ENCODE data around the gene GRM8.

GRM8 gene

DNA sequence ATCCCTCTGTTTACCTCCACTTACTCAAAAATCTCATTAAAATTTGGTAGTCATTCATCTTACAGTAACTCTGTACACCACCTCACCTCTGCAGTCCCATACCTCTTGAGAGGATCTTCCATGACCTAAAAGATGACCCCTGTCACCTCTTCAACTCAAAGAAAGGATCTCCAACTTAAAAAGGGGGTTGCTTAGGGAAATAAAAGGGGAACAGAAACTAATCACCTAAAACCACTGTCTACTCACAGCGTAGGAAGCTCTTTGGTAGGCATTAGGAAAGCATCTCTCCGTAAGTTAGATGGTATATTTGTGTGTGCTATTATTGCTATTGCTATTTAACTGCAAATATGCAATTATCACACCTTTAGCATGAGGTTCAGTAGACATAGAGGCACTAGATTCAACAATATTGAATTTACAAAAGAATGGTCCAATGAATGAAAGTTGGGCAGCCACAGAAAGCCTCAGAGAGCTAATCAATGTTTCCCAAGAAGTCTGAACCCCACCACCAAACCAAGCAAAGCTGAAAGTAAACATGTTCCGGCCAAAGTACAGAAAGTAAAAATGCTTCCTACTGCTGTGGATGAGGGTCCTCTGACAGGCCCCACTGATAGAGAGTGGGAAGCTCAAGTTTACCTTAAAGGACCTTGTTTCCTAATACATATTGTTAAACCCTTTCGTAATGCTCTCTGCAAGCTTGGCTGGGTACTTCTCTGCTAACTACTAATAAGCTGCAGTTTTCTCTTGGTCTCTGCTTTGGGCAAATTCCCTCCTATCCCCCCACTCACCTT is 105.8 kb downstream of the GRM8 start:
- no peak for DNase-seq

DNA sequence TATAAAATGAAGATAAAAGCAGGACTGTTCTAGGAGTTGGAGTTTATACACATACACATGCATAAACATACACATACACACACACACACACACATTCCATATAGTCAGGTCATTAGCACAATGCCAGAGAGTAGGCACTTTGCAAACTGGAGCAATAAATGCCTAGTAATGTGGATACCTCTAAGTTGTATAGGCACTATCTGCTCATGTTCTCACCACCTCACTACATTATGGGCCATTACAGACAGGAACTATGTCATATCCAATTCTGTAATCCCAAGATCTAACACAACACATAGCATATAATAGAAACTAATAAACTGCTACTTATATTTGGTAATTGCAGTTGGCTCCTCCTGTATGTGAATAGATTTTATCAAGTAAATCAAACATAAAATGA is 115.6 kb downstream of the GRM8 start:
- DNase-seq = no peak

DNA sequence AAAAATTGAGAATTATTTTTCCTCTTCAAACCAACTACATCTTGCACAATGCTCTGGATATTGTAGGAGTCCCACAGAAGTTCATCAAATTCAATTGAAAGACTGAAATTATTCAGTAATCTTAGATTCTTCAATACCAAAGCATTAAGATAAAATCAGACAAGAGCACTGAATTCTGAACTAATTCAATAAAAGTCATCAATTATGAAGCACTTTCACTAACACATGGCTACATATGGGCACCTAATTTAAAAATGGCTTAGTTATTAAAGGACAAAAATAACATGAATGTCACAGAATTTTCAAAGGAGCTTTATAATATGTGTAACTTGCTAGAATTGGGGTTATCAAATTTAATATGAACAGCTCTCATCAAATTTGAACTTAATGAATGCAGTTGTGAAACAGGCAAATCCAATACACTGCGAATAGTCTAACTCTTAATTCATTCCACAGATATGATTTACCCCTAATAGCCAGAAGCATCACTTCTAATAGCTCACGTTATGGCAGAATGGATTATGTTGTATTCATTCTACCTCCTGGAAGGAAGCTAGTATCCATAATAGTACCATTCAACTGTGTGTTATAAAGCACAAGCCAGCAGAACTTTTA is 116.8 kb downstream of the GRM8 start:
- DNase-seq = no peak

DNA sequence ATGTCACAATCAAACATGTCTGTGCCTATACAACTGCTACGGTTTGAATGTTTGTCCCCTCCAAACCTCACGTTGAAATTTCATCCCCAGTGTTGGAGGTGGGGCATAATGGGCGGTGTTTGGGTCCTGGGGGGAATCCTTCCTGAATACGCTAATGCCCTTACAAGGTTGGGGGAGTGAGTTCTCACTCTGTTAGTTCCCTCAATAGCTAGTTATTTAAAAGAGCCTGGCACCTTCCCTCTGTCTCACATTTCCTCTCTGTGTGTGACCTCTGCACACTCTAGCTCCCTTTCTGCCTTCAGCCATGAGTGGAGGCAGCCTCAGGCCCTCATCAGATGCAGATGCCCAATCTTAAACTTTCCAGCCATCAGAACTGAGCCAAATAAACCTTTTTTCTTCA is 129.5 kb downstream of the GRM8 start:
- DNase-seq = peak; percentile 65

DNA sequence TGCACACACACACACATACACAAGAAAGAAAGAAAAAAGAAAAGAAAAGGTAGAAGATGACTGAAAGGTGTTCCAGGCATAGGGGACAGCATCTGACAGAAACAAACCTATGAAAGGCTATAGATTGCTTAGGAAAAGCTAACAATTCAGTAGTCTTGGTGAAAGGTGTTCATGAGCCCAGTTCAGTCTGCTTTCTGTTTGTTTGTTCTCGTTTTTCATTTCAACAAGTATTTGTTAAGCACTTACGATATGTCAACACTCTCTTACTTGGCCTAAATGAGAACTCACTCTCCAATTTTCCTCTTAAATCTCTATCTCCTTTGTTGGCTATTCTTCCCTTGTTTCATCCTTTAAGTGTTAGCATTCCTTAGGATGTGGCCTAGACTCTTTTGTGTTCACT is 133.2 kb downstream of the GRM8 start:
- DNase-seq = no peak

DNA sequence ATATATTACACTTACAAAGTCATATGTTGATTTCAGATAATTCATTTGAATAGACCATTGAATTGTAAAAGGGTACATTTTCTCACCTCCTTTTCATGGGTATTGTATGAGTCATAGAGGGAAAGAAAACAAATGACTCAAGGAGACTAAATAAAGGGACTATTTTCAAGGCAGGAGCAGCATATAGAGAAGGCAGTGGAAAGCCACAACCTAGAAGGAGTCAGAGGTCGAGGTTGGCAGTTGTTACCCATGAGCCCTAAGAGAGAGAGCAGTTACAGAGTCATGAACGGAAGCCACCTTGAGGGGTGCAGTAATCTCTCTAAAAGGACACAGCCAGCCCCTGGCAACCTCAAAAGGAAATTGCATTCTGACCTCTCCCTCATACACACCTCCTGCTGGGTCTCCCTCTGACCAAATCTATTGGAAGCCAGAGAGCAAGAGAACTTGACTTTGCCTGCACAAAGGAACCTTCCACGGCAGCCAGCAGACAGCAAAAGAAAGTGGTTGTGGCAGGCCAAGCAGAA is 137.9 kb downstream of the GRM8 start:
- no peak for DNase-seq

DNA sequence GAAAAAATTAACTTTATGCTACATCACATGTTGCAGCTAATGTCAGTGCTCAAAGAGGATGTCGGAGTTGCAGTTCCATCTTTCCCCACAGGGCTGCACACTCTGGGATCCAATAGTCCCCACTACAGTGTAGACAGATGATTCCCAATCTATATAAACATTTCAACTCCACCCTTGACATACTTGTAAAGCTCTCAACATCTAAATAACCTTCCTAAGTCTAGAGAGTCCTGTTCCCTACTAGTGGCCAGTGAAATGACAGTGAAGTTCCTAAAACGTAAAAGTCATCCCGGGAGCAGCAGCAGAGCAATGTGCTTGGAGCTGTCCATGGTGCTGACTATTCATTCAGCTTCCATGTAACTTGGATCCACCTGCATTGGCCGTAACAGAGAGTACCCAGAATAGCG is 145.1 kb downstream of the GRM8 start:
- no peak for DNase-seq

DNA sequence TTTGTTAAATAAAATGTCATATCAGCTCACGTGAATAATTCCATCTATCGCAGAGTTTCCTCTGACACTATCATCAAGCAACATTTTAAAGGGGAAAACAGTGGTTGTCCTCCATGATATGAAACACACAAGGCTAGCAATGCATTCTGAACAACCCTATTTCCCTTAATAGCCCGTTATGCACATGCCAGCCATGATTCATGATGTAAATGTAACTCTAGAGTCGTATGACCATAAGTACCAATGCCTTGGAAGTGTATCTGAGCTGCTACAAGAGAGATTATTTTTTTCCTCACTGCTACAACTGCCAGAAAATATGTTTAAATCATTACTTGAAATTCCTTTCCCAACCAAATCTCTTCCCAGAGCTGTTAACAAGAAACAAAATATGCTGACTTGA is 159.4 kb downstream of the GRM8 start:
- no peak for DNase-seq

DNA sequence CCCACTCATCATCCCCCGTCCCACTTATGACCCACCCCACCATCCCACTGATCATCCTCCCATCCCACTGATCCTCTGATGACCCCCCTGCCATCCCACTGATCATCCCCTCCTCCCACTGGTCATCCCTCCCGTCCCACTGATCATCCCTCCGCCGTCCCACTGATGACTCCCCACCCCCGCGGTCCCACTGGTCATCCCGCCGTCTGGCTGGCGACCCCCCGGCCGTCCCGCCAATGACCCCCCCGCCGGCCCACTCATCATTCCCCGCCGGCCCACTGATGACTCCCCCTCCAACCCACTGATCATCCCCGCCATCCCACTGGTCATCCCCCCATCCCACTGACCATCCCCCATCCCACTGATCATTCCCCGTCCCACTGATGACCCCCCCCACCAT is 161.1 kb downstream of the GRM8 start:
- no peak for DNase-seq

DNA sequence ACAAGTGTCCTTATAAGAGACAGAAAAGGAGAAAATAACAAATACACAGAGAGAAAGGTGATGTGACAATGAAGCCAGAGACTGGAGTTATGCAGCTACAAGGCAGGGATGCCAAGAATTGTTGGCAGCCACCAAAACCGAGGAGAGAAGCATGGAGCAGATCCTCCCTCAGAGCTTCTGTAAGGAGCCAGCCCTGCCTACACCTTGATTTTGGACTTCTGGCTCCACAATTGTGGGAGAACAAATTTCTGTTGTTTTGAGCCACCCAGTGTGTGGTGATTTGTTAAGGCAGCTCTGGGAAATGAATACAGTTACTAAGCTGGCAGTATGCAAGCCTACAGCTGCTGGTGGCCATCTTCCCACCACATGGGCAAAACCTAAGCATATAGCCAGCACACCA is 163.6 kb downstream of the GRM8 start:
- no peak for DNase-seq

DNA sequence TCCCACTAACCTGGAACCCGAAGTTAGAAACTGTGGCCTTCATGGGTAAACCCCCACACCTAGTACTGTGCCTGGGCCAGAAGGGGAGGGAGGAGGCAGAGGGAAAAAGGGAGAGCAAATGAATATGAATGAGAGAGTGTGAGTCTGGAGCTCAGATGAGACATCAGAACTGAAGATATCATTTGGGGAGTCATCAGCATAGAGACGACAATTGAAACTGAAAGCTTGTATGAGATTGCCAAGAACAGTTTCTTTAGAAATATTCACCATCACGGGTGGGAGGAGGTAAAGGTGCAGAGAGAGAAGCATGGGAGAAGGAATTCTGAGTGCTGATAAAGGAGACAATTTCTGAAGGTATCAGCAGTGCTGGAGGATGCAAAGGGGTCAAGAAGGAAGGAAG is 171.2 kb downstream of the GRM8 start:
- no peak for DNase-seq

DNA sequence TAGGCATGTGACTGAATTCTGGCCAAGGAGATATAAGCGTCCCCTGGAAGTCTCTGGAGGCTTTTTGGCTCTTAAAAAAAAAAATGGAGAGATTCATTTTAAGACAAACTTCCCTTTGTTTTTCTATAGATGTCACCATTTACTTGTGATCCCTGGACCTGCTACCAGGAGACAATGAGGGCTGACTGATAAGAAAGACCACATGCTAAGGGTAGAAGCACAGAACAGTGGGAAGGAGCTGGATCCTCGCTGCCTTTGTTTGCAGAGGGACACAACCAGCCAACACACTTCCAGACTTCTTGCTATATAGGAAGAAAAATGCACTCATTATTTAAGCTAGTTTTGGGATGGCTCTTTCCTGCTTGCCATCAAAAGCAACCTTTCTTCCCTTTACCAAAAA is 172.2 kb downstream of the GRM8 start:
- DNase-seq = no peak

DNA sequence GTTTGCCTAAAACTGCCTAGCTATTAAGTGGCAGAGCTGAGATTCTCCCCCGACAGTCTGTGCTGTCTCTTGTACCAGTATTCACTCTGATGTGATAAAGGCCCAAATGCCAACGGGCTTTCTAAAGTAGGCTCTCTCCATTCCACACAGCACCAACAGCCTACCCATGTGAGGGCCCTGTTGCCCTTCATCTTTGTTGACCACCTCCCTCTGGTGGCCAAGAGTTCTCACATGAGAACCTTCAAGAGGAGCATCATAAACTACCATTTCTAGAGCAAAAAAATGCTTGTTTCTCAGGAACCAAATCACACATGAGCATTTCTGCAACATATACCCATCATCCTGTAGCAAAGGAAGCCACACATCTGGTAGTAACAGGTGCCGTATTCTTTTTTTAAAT is 185.8 kb downstream of the GRM8 start:
- DNase-seq = peak; percentile 47

DNA sequence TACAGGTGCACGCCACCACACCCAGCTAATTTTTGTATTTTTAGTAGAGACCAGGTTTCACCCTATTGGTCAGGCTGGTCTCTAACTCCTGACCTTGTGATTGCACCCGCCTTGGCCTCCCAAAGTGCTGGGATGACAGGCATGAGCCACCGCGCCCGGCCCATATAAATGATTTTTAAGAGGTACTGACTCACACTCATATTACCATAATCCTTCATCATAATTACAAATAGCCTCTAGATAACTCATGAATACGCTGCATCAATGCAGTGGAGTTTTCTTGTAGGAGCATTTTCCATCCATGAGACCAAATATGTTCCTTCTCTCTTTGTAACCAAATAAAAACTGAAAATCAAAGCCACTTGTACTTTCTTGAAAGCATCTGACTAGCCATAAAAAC is 193.3 kb downstream of the GRM8 start:
- no peak for DNase-seq

DNA sequence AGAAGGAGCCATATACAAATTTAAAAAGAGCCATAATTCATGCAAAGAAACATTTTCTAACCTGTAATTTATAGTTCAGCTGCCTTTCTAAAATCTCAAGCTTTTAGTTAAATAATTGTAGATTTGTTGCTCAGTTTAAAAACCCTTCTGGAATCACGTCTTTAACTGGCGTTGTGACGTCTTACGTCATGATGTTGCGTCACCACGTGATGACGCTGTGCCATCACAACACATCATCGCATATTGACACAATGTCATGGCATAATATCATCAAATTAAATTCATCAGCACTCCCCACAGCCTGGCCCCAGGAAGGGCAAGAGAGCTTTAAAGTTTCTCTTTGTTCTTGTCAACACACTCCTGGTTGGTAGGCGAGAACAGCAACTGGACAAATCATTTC is 194.8 kb downstream of the GRM8 start:
- no peak for DNase-seq

DNA sequence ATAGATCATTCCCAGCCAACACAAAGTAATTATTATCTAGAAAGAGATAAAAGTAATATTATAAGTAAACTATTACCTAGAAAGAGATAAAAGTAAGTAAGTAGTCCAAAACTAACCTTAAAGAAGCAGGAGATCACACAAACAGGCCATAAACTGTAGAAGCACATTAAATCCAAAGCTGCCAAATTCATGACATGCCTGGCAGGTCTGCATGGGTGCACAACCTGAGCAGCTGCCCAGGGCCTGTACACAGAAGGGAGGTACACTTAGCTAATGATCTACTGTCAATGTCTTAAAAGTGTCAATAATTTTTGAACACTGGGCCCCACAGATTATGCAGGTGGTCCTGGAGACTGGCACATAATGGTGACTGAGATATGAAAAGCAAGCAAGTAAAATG is 196.5 kb downstream of the GRM8 start:
- DNase-seq = no peak

DNA sequence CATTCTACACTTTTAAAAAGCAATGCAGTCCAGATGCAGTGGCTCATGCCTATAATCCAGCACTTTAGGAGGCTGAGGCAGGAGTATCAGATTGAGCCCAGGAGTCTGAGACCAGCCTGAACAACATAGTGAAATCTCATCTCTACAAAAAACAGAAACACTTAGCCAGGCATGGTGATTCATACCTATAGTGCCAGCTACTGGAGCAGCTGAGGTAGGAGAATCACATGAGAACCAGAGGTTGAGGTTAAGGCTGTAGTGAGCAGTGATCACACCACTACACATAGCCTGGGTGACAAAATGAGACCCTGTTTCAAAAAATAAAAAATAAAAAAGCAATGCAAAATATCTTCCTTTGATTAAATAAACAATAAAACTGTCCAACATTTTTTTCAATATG is 205.2 kb downstream of the GRM8 start:
- no peak for DNase-seq

DNA sequence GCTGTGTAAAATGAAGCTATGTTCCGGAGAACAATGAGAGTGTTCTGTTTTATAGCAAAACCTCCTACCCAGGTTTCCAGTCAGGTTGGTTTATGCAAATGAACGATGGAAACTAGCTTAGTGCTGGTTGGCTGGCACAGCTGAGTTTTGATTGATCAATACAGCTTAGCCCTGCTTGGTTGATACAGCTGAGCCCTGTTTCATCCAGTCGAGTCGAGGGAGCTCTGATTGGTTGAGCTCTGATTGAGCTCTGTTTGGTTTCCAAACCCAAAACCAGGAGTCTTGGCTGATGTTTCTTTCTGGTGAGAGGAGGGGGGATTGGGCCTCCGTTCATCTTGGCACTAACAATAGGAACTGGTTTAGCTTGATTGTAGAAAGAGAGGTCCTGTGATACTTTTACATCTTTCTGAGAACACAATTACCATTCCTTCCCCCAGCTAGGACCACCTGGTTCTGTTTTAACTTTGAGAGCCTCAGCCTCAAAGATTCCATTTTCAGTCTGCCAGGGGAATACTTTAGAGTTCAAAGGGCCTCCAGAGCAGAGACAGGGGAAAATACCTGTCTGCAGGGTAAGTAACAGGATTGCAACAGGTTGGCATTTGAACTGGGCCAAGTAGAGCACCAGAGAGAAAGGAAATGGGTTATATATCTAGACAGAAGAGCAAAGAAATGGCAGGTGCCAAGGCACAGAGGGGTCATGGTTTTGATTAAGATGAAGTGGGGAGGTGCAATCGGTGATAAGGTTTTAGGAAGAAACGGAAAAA is 210.9 kb downstream of the GRM8 start:
- no peak for DNase-seq

DNA sequence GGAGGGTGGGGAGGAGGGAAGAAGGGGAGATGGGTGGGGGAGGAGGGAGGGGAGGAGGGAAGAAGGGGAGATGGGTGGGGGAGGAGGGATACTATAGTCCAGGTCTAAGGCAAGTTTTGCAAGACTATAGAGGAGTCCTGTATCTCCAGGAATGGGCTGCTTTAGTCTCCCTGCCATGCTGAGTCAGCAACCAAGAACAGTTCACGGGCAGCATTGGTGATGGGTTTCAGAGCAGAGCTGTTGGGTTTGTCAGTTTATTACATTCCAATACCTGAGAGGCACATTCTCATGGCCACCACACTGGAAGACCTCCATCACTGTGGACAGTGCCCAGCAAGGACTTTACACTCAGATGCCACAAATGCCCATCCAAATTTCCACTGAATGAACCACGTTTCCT is 212.7 kb downstream of the GRM8 start:
- DNase-seq = no peak

DNA sequence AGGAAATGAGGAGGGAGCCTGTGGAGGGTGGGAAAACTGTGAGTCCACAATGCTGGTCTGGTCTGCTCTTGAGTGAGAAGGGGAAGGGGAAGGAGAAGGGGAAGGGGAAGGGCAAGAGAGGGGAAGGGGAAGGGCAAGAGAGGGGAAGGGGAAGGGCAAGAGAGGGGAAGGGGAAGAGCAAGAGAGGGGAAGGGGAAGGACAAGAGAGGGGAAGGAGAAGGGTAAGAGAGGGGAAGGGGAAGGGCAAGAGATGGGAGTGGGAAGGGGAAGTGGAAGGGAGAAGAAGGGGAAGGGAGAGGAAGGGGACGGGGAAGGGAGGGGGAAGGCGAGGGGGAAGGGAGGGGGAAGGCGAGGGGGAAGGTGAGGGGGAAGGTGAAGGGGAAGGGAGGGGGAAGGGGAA is 213.2 kb downstream of the GRM8 start:
- no peak for DNase-seq

DNA sequence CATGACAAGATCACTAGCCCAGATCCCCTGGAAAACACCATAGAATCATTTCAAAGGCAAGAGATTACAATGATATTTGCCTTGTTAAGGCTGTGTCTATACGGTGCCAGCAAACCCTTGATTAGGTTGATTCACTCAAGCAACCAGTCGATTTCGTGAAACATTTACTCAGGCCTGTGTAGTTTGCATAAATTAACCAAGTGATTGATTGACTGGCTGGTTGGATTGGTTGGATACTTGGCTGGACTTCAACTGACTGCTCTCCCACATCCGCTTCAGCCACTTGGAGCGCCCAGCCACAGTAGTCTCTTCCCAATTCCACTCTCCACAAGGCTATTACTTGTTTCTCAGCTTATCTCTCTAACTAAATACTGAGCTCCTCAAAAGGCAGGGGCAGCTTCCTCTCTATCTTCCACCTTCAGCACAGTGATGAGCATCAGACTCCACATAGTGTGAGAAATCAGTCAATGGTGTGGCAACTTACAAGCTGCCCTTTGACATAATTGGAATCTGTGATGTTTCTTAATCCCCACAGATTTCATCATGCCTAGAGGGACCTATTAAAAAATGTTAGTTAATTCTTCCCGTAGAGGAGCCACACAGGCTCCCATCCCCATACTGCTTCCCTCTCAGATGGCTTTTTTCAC is 217.4 kb downstream of the GRM8 start:
- no peak for DNase-seq

DNA sequence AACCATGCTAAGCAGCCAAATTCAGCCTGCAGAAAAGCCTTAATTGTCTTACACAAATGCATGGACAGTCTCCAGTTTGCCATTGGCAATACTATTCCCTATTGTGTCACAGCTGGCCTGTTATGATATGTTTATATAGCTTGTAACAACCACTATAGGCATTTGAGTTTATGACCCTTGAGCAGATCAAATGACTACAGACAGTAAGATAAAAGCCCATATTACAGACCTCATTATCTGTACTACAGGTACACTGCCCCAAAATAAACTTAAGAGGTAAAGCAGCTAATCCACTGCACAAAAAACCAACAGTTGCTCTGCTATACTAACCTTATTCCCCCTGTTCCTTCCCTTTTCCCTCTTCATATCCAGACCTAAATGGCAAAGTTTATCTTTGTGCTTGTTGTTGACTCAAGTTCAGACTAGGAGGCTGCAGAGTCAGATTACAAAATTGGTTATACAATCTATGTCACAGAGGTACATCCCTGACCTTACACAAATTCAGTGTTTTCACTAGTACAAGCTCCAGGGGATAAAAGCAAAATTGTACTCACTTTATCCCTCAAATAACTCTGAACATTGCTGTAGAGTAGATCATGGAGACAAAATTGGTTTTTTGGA is 218.4 kb downstream of the GRM8 start:
- DNase-seq = peak; percentile 32

DNA sequence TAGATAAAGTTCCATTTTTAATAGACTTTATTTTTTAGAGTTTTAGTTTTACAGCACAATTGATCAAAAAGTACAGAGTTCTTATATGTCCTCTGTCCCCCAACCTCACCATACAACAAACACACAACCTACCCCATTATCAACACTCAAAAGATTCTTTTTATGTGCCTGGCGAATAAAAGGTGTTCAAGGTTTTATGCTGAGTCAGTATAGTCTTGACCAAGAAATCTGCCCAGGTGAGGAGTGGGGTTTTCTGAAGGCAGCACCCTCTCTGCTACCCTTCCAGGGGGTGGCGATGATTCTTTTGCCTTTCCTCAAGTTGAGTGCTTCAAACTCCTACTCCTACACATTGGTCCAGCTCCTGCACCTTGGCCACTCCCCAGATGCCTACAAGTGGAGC is 222.9 kb downstream of the GRM8 start:
- DNase-seq = no peak
